Measurements from ENCODE around the gene CD6.

Gene CD6

GRCh38 chr11:60984149-60984548 lies 12.7 kb downstream of the CD6 start:
- no peak for DNase-seq

- no peak for DNase-seq
Observed at GRCh38 chr11:60984636-60985035, 13.2 kb downstream of the CD6 start.

GRCh38 chr11:60985501-60985900 lies 14.0 kb downstream of the CD6 start:
- DNase-seq, result no peak

- DNase-seq, result peak in 1 of 56 donors; percentile 20
Observed at GRCh38 chr11:60985991-60986915, 14.8 kb downstream of the CD6 start.

- no peak for DNase-seq
Observed at GRCh38 chr11:60987577-60988277, 16.2 kb downstream of the CD6 start.

GRCh38 chr11:60988658-60989057 lies 17.2 kb downstream of the CD6 start:
- no peak for DNase-seq

- DNase-seq, result no peak
Observed at GRCh38 chr11:60989093-60989650, 17.7 kb downstream of the CD6 start.

GRCh38 chr11:60991457-60991856 lies 20.0 kb downstream of the CD6 start:
- DNase-seq, result no peak

- DNase-seq, result peak in 12 of 56 donors; percentile 9 to 66 (median 32)
Observed at GRCh38 chr11:60992842-60993409, 21.4 kb downstream of the CD6 start.

GRCh38 chr11:60993615-60994014 lies 22.1 kb downstream of the CD6 start:
- DNase-seq, result peak in 2 of 56 donors; percentile 5 to 14

- no peak for DNase-seq
Observed at GRCh38 chr11:60994541-60995080, 23.1 kb downstream of the CD6 start.

GRCh38 chr11:60995798-60996197 lies 24.3 kb downstream of the CD6 start:
- no peak for DNase-seq

GRCh38 chr11:60996381-60997138 lies 25.1 kb downstream of the CD6 start:
- no peak for DNase-seq

- no peak for DNase-seq
Observed at GRCh38 chr11:61000426-61000825, 28.9 kb downstream of the CD6 start.

GRCh38 chr11:61001931-61002330 lies 30.5 kb downstream of the CD6 start:
- no peak for DNase-seq

GRCh38 chr11:61002598-61002997 lies 31.1 kb downstream of the CD6 start:
- no peak for DNase-seq

GRCh38 chr11:61004180-61004611 lies 32.7 kb downstream of the CD6 start:
- DNase-seq, result peak in 7 of 56 donors; percentile 12 to 44 (median 18)

GRCh38 chr11:61004761-61005181 lies 33.3 kb downstream of the CD6 start:
- DNase-seq, result no peak

- DNase-seq, result no peak
Observed at GRCh38 chr11:61007383-61007955, 36.0 kb downstream of the CD6 start.

Measured in nucleus accumbens (tissue), 56 donors.